ENCODE results near the gene MECP2. TPM values are rescaled to one million over a fixed set of nuclear protein-coding genes. Genes with fewer than 3 reads are reported as not detected.

The MECP2 gene
- total RNA-seq, 2 donors from 2014 or later: 34.4 to 35.3 TPM

DNA sequence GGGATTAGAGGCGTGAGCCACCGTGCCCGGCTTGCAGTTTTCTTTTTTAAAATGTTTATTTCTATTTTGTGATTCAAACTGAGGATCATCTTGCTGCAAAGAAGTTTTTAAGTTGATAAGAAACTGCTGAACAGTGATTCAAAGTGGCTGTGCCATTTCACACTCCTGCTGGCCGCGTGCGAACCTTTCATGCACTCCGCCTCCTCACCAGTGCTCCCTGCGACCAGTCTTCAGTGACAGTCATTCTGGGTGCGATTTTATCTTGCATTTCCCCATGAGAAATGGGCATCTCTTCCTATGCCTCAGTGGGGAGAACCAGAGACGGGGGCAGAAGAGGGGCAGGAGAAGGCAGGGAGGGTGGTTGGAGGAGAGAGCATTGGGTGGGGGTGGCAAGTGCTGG lies 103.5 kb downstream of the MECP2 start:
- no peaks in the 10 kb centered on the region for H3K27me3 ChIP-seq (ENCODE audit: control insufficient read depth, insufficient read depth, low read length, poor library complexity, severe bottlenecking)
- H3K4me3 ChIP-seq (ENCODE audit: low read length): no peak overlapping the region
- WGBS, 2 experiments (ENCODE audit: insufficient coverage in 1 of 2, insufficient read length in 1 of 2): 89 to 93% methylated on average over 3 to 10 of the region's 10 CpGs
- H3K4me1 ChIP-seq (ENCODE audit: control insufficient read depth, insufficient read depth, low read length): no peaks in the 10 kb centered on the region
- H3K27me3 Mint-ChIP-seq (ENCODE audit: insufficient read depth): no peaks in the 10 kb centered on the region
- no peak overlapping the region for H3K27ac ChIP-seq (ENCODE audit: low read depth, low read length)
- H3K9ac ChIP-seq (ENCODE audit: extremely low read depth, low read length, poor library complexity, severe bottlenecking): no peak overlapping the region
- H3K9me3 ChIP-seq (ENCODE audit: control insufficient read depth, low read length): no peaks in the 10 kb centered on the region
- peaks cover 65% of the 10 kb centered on the region for H3K9me3 Mint-ChIP-seq
- no peaks in the 10 kb centered on the region for H3K4me1 Mint-ChIP-seq
- H3K36me3 Mint-ChIP-seq (ENCODE audit: low read depth): no peaks in the 10 kb centered on the region
- no peak for DNase-seq
- TF ChIP-seq, protein P1, sequence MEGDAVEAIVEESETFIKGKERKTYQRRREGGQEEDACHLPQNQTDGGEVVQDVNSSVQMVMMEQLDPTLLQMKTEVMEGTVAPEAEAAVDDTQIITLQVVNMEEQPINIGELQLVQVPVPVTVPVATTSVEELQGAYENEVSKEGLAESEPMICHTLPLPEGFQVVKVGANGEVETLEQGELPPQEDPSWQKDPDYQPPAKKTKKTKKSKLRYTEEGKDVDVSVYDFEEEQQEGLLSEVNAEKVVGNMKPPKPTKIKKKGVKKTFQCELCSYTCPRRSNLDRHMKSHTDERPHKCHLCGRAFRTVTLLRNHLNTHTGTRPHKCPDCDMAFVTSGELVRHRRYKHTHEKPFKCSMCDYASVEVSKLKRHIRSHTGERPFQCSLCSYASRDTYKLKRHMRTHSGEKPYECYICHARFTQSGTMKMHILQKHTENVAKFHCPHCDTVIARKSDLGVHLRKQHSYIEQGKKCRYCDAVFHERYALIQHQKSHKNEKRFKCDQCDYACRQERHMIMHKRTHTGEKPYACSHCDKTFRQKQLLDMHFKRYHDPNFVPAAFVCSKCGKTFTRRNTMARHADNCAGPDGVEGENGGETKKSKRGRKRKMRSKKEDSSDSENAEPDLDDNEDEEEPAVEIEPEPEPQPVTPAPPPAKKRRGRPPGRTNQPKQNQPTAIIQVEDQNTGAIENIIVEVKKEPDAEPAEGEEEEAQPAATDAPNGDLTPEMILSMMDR (conservative IDR thresholded peaks at IDR 0.05): no peak
- H3K4me3 Mint-ChIP-seq: no peak overlapping the region
- H3K36me3 ChIP-seq (ENCODE audit: control insufficient read depth, insufficient read depth, low read length): no peaks in the 10 kb centered on the region
- H3K27ac Mint-ChIP-seq: no peak overlapping the region

DNA sequence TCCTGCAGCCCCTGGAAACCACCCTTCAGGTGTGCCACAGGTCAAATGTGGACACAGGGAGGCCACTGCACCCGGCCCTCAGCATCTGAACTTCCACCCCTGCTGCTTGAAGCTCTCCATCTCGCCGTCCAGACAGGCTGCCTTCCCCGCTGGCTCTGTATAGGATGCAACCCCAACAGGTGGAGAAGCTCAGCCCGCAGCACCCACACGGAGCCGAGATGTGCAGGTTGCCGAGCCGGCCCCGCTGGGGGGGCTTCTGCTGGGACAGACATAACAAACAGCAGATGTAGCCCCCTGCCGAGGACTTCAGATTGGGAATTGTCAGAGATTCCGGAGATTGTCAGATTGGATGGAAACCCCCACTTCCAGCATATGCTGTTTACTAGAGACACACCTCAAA lies 104.4 kb downstream of the MECP2 start:
- WGBS, 2 experiments (ENCODE audit: insufficient coverage in 1 of 2, insufficient read length in 1 of 2): 91% methylated on average over 11 of the region's 12 CpGs; no CpG with 5 or more reads in 1 of the 2 experiments
- no peak overlapping the region for H3K27ac ChIP-seq (ENCODE audit: low read depth, low read length)
- H3K4me3 ChIP-seq (ENCODE audit: low read length): no peak overlapping the region
- no peak overlapping the region for H3K9ac ChIP-seq (ENCODE audit: extremely low read depth, low read length, poor library complexity, severe bottlenecking)
- no peaks in the 10 kb centered on the region for H3K4me1 ChIP-seq (ENCODE audit: control insufficient read depth, insufficient read depth, low read length)
- H3K4me3 Mint-ChIP-seq: no peak overlapping the region
- no peaks in the 10 kb centered on the region for H3K36me3 ChIP-seq (ENCODE audit: control insufficient read depth, insufficient read depth, low read length)
- peaks cover 64% of the 10 kb centered on the region for H3K9me3 Mint-ChIP-seq
- H3K27me3 ChIP-seq (ENCODE audit: control insufficient read depth, insufficient read depth, low read length, poor library complexity, severe bottlenecking): no peaks in the 10 kb centered on the region
- no peaks in the 10 kb centered on the region for H3K27me3 Mint-ChIP-seq (ENCODE audit: insufficient read depth)
- TF ChIP-seq, protein P1 (conservative IDR thresholded peaks at IDR 0.05): no peak
- no peak overlapping the region for H3K27ac Mint-ChIP-seq
- H3K9me3 ChIP-seq (ENCODE audit: control insufficient read depth, low read length): no peaks in the 10 kb centered on the region
- H3K36me3 Mint-ChIP-seq (ENCODE audit: low read depth): no peaks in the 10 kb centered on the region
- no peak for DNase-seq
- no peaks in the 10 kb centered on the region for H3K4me1 Mint-ChIP-seq

DNA sequence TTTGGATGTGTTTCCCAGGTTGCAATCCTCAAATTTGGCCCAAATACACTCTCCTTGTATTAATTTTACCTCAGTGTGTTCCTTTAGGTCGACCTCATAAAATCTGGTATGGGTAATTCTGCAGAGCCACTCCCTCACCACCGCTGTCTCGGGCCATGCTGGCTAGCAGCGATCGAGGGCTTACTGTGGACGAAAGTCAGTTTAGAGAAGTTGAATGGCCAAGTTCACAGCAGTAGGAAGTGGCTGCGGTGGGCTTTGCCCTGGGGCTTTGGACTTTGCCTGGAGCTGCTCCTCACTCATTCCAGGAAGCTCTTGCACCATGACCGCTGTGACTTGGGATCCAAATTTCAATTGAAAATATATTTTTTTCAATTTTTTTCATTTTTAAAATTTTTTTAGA lies 105.3 kb downstream of the MECP2 start:
- TF ChIP-seq, protein P1 (conservative IDR thresholded peaks at IDR 0.05): no peak
- Histone ChIP-seq H3K9ac (ENCODE audit: extremely low read depth, low read length, poor library complexity, severe bottlenecking) (no peak overlapping the region), H3K27me3 (ENCODE audit: control insufficient read depth, insufficient read depth, low read length, poor library complexity, severe bottlenecking) (no peaks in the 10 kb centered on the region), H3K27ac (ENCODE audit: low read depth, low read length) (no peak overlapping the region), H3K4me1 (ENCODE audit: control insufficient read depth, insufficient read depth, low read length) (no peaks in the 10 kb centered on the region), H3K36me3 (ENCODE audit: control insufficient read depth, insufficient read depth, low read length) (no peaks in the 10 kb centered on the region), H3K4me3 (ENCODE audit: low read length) (no peak overlapping the region), H3K9me3 (ENCODE audit: control insufficient read depth, low read length) (no peaks in the 10 kb centered on the region)
- WGBS, 2 experiments (ENCODE audit: insufficient coverage in 1 of 2, insufficient read length in 1 of 2): 96 to 100% methylated on average over 1 to 7 of the region's 8 CpGs
- Mint-ChIP-seq H3K4me1 (no peaks in the 10 kb centered on the region), H3K4me3 (no peak overlapping the region), H3K9me3 (peaks cover 64% of the 10 kb centered on the region), H3K27ac (no peak overlapping the region), H3K36me3 (ENCODE audit: low read depth) (no peaks in the 10 kb centered on the region), H3K27me3 (ENCODE audit: insufficient read depth) (no peaks in the 10 kb centered on the region)
- no peak for DNase-seq

All from endodermal cell (in vitro differentiated cells).